Raji (cell line): Measurements from ENCODE around the gene SRGAP3.

ENCODE experiments used
- POLR2A ChIP-seq: IDR thresholded peaks from 2 replicates; pipeline ENCODE4 v1.6.1; 2011; ENCODE audit warnings: low read depth, low read length, control low read depth; ENCODE audit not compliant: insufficient read depth

The SRGAP3 gene

GRCh38 chr3:9091486-9092235, 157.8 kb downstream of the SRGAP3 start:
- TF ChIP-seq POLR2A, result no peak

- no peak for TF ChIP-seq POLR2A
Measured at GRCh38 chr3:9088441-9089353, 160.7 kb downstream of the SRGAP3 start.

- no peak for TF ChIP-seq POLR2A
Measured at GRCh38 chr3:9087831-9088413, 161.5 kb downstream of the SRGAP3 start.

- TF ChIP-seq POLR2A, result no peak
Measured at GRCh38 chr3:9081184-9081818, 168.1 kb downstream of the SRGAP3 start.

- no peak for TF ChIP-seq POLR2A
Measured at GRCh38 chr3:9080163-9080562, 169.3 kb downstream of the SRGAP3 start.

- TF ChIP-seq POLR2A, result no peak
Measured at GRCh38 chr3:9079676-9080075, 169.8 kb downstream of the SRGAP3 start.

- TF ChIP-seq POLR2A, result no peak
Measured at GRCh38 chr3:9078561-9079240, 170.7 kb downstream of the SRGAP3 start.

- no peak for TF ChIP-seq POLR2A
Measured at GRCh38 chr3:9077029-9077428, 172.4 kb downstream of the SRGAP3 start.

GRCh38 chr3:9075762-9076161, 173.7 kb downstream of the SRGAP3 start:
- no peak for TF ChIP-seq POLR2A

GRCh38 chr3:9074079-9074478, 175.4 kb downstream of the SRGAP3 start:
- no peak for TF ChIP-seq POLR2A

- TF ChIP-seq POLR2A, result no peak
Measured at GRCh38 chr3:9072667-9073009, 176.8 kb downstream of the SRGAP3 start.

GRCh38 chr3:9071936-9072666, 177.3 kb downstream of the SRGAP3 start:
- TF ChIP-seq POLR2A, result no peak

GRCh38 chr3:9070961-9071360, 178.5 kb downstream of the SRGAP3 start:
- TF ChIP-seq POLR2A, result no peak

- TF ChIP-seq POLR2A, result no peak
Measured at GRCh38 chr3:9069971-9070370, 179.5 kb downstream of the SRGAP3 start.
